ENCODE measurements around the gene EHD3.
A peak's percentile ranks its signal among the peaks of the same experiment; 100 is the strongest.

EHD3 gene

GRCh38 chr2:31233741-31234682 lies at the start of gene EHD3:
EHD3 (plus strand) TSS chr2:31234152; CDS start chr2:31234622, 470 bp downstream.
- H3K27ac ChIP-seq = no peak within 1 kb of the TSS
- DNase-seq (ENCODE audit: low read depth, low spot score) = peak; percentile 50

GRCh38 chr2:31187166-31187565 lies 46.8 kb upstream of the EHD3 start:
- no peak overlapping the region for H3K27ac ChIP-seq
- no peak for DNase-seq (ENCODE audit: low read depth, low spot score)

- no peak overlapping the region for H3K27ac ChIP-seq
- no peak for DNase-seq (ENCODE audit: low read depth, low spot score)
Observed at GRCh38 chr2:31188131-31188530, 45.8 kb upstream of the EHD3 start.

- DNase-seq (ENCODE audit: low read depth, low spot score) = no peak
- no peak overlapping the region for H3K27ac ChIP-seq
Observed at GRCh38 chr2:31189141-31189540, 44.8 kb upstream of the EHD3 start.

- H3K27ac ChIP-seq = no peak overlapping the region
- DNase-seq (ENCODE audit: low read depth, low spot score) = no peak
Observed at GRCh38 chr2:31190188-31190587, 43.8 kb upstream of the EHD3 start.

- DNase-seq (ENCODE audit: low read depth, low spot score) = no peak
- no peak overlapping the region for H3K27ac ChIP-seq
Observed at GRCh38 chr2:31191931-31192330, 42.0 kb upstream of the EHD3 start.

GRCh38 chr2:31192396-31192795 lies 41.6 kb upstream of the EHD3 start:
- DNase-seq (ENCODE audit: low read depth, low spot score) = no peak
- H3K27ac ChIP-seq = no peak overlapping the region

GRCh38 chr2:31192851-31193392 lies 41.0 kb upstream of the EHD3 start:
- DNase-seq (ENCODE audit: low read depth, low spot score) = no peak
- H3K27ac ChIP-seq = no peak overlapping the region

GRCh38 chr2:31193806-31194205 lies 40.1 kb upstream of the EHD3 start:
- no peak overlapping the region for H3K27ac ChIP-seq
- no peak for DNase-seq (ENCODE audit: low read depth, low spot score)

GRCh38 chr2:31196622-31197021 lies 37.3 kb upstream of the EHD3 start:
- DNase-seq (ENCODE audit: low read depth, low spot score) = no peak
- peak overlapping the region; percentile 17 for H3K27ac ChIP-seq

GRCh38 chr2:31197166-31197565 lies 36.8 kb upstream of the EHD3 start:
- DNase-seq (ENCODE audit: low read depth, low spot score) = no peak
- H3K27ac ChIP-seq = peak overlapping the region; percentile 17

- no peak for DNase-seq (ENCODE audit: low read depth, low spot score)
- H3K27ac ChIP-seq = no peak overlapping the region
Observed at GRCh38 chr2:31197669-31198068, 36.3 kb upstream of the EHD3 start.

GRCh38 chr2:31199206-31199605 lies 34.7 kb upstream of the EHD3 start:
- DNase-seq (ENCODE audit: low read depth, low spot score) = no peak
- H3K27ac ChIP-seq = no peak overlapping the region

- H3K27ac ChIP-seq = no peak overlapping the region
- no peak for DNase-seq (ENCODE audit: low read depth, low spot score)
Observed at GRCh38 chr2:31200972-31201371, 33.0 kb upstream of the EHD3 start.

- no peak for DNase-seq (ENCODE audit: low read depth, low spot score)
- H3K27ac ChIP-seq = no peak overlapping the region
Observed at GRCh38 chr2:31202041-31202440, 31.9 kb upstream of the EHD3 start.

GRCh38 chr2:31202833-31203232 lies 31.1 kb upstream of the EHD3 start:
- H3K27ac ChIP-seq = no peak overlapping the region
- DNase-seq (ENCODE audit: low read depth, low spot score) = no peak

- no peak overlapping the region for H3K27ac ChIP-seq
- no peak for DNase-seq (ENCODE audit: low read depth, low spot score)
Observed at GRCh38 chr2:31203916-31204315, 30.0 kb upstream of the EHD3 start.

- DNase-seq (ENCODE audit: low read depth, low spot score) = no peak
- H3K27ac ChIP-seq = no peak overlapping the region
Observed at GRCh38 chr2:31204783-31205182, 29.2 kb upstream of the EHD3 start.

GRCh38 chr2:31205186-31205585 lies 28.8 kb upstream of the EHD3 start:
- no peak for DNase-seq (ENCODE audit: low read depth, low spot score)
- H3K27ac ChIP-seq = no peak overlapping the region

- no peak overlapping the region for H3K27ac ChIP-seq
- no peak for DNase-seq (ENCODE audit: low read depth, low spot score)
Observed at GRCh38 chr2:31205613-31206012, 28.3 kb upstream of the EHD3 start.

GRCh38 chr2:31207790-31208189 lies 26.2 kb upstream of the EHD3 start:
- no peak for DNase-seq (ENCODE audit: low read depth, low spot score)

GRCh38 chr2:31208240-31208639 lies 25.7 kb upstream of the EHD3 start:
- no peak overlapping the region for H3K27ac ChIP-seq
- no peak for DNase-seq (ENCODE audit: low read depth, low spot score)

More at GRCh38 chr2:31207790-31208189, 26.2 kb upstream of the EHD3 start:
- H3K27ac ChIP-seq = no peak overlapping the region

Measured in epithelial cell of prostate (primary cell).